ENCODE results near the gene NPTXR.

- TF ChIP-seq CTCF (IDR thresholded peaks at IDR 0.05 in 2 of 3, conservative IDR thresholded peaks at IDR 0.05 in 1 of 3; ENCODE audit: borderline replicate concordance in 1 of 3, insufficient read depth in 1 of 3, low read depth in 2 of 3, low read length in 2 of 3) (no peak), SP1 (IDR thresholded peaks at IDR 0.05; ENCODE audit: low read depth) (no peak), YY1 (IDR thresholded peaks at IDR 0.05; ENCODE audit: extremely low read depth, insufficient replicate concordance, low read depth, low read length) (no peak), EZH2 (IDR thresholded peaks at IDR 0.05) (no peak)
Observed at GRCh38 chr22:38869663-38870062, 25.8 kb upstream of the NPTXR start.

Measured in HCT116 (cell line).